ENCODE results near the gene HTR4.

GRCh38 chr5:148443998-148444397 lies 210.3 kb downstream of the HTR4 start:
- TF ChIP-seq, protein P1, sequence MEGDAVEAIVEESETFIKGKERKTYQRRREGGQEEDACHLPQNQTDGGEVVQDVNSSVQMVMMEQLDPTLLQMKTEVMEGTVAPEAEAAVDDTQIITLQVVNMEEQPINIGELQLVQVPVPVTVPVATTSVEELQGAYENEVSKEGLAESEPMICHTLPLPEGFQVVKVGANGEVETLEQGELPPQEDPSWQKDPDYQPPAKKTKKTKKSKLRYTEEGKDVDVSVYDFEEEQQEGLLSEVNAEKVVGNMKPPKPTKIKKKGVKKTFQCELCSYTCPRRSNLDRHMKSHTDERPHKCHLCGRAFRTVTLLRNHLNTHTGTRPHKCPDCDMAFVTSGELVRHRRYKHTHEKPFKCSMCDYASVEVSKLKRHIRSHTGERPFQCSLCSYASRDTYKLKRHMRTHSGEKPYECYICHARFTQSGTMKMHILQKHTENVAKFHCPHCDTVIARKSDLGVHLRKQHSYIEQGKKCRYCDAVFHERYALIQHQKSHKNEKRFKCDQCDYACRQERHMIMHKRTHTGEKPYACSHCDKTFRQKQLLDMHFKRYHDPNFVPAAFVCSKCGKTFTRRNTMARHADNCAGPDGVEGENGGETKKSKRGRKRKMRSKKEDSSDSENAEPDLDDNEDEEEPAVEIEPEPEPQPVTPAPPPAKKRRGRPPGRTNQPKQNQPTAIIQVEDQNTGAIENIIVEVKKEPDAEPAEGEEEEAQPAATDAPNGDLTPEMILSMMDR (conservative IDR thresholded peaks at IDR 0.05; ENCODE audit: low read length) = peak; percentile 91
- no peak for TF ChIP-seq EZH2phosphoT487 (IDR thresholded peaks at IDR 0.05; ENCODE audit: borderline replicate concordance, low read depth, low read length)
